ENCODE data around the gene C1orf52. TPM values are rescaled to one million over a fixed set of nuclear protein-coding genes. Genes with fewer than 3 reads are reported as not detected.
A peak's percentile ranks its signal among the peaks of the same experiment; 100 is the strongest.
"Not testable (repeated sequence)": the region's sequence is repeated elsewhere in the genome, so short reads cannot be mapped to it uniquely, and the experiment has no call there.

Gene C1orf52
- total RNA-seq, 2 experiments from 2014 or later, result 62.4 to 66.6 TPM

DNA sequence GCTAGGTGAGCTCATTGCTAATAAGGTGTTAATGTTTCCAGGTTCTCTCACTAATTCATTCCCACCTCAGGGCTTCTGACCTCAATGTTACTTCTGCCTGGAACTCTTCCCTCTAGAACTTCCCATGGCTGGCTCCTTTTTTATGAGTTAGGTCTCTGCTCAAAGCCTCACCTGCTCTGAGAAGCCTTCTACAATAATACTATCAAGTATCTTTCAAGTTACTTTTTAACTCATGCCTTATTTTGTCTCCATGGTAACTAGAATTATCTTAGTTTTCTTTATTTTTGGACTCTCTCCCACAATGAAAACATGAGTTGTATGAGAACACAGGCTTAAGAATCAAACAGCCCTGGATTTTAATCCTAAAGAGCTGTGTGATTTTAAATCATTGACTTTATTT is 3.5 kb upstream of the C1orf52 start:
- no peak overlapping the region for H3K4me3 ChIP-seq (ENCODE audit: low read length)
- Mint-ChIP-seq H3K36me3 (ENCODE audit: low read depth) (peaks cover 50% of the 10 kb centered on the region), H3K9me3 (no peaks in the 10 kb centered on the region), H3K4me1 (ENCODE audit: low read depth) (peaks cover 14% of the 10 kb centered on the region), H3K27ac (no peak overlapping the region), H3K27me3 (no peaks in the 10 kb centered on the region), H3K4me3 (no peak overlapping the region)
- TF ChIP-seq, protein P1, sequence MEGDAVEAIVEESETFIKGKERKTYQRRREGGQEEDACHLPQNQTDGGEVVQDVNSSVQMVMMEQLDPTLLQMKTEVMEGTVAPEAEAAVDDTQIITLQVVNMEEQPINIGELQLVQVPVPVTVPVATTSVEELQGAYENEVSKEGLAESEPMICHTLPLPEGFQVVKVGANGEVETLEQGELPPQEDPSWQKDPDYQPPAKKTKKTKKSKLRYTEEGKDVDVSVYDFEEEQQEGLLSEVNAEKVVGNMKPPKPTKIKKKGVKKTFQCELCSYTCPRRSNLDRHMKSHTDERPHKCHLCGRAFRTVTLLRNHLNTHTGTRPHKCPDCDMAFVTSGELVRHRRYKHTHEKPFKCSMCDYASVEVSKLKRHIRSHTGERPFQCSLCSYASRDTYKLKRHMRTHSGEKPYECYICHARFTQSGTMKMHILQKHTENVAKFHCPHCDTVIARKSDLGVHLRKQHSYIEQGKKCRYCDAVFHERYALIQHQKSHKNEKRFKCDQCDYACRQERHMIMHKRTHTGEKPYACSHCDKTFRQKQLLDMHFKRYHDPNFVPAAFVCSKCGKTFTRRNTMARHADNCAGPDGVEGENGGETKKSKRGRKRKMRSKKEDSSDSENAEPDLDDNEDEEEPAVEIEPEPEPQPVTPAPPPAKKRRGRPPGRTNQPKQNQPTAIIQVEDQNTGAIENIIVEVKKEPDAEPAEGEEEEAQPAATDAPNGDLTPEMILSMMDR (IDR thresholded peaks at IDR 0.05), result no peak
- H3K36me3 ChIP-seq (ENCODE audit: insufficient read depth, low read length), result peaks cover 30% of the 10 kb centered on the region
- peaks cover 16% of the 10 kb centered on the region for H3K4me1 ChIP-seq (ENCODE audit: insufficient read depth, low read length)
- no peaks in the 10 kb centered on the region for H3K9me3 ChIP-seq (ENCODE audit: control insufficient read depth in 1 of 2, insufficient read depth in 1 of 2, low read length in 2 of 2)
- ATAC-seq (ENCODE audit: poor library complexity) (no peak), DNase-seq (no peak)
- no peaks in the 10 kb centered on the region for H3K27me3 ChIP-seq (ENCODE audit: control insufficient read depth in 1 of 2, insufficient read depth in 2 of 2, low read length in 2 of 2)
- ChIA-PET POLR2A (interaction anchor here (1.5 to 6.1 kb wide), 2 partner anchors 14 kb away, joined by 6 to 104 read pairs; partner anchors contain the start of gene BCL10), CTCF (interaction anchor here (1.3 to 2.1 kb wide), 2 partner anchors 318 kb away, joined by 6 to 9 read pairs; no protein-coding TSS in a partner anchor)
- H3K27ac ChIP-seq (ENCODE audit: low read depth in 1 of 2, low read length in 2 of 2), result no peak overlapping the region
- intact Hi-C loops (cut with DNase I, micrococcal nuclease), result loop anchor here in 1 of 2 experiments (5.0 kb wide), 1 partner anchor 576 kb away; no protein-coding TSS in a partner anchor

GRCh38 chr1:85259912-85260274 is 431 bp upstream of the C1orf52 start:
- H3K27me3 Mint-ChIP-seq, result no peaks in the 10 kb centered on the region
- no peaks in the 10 kb centered on the region for H3K9me3 Mint-ChIP-seq
- peaks cover 37% of the 10 kb centered on the region for H3K4me1 Mint-ChIP-seq (ENCODE audit: low read depth)
- peak overlapping the region; percentile 88 for H3K4me3 ChIP-seq (ENCODE audit: low read length)
- H3K27ac Mint-ChIP-seq, result peak overlapping the region; percentile 95
- intact Hi-C loops (cut with DNase I, micrococcal nuclease), result loop anchor here (1.0 to 10.0 kb wide), 9 partner anchors 15 to 1445 kb away; partner anchors contain the start of genes SYDE2 (in 2 of the 2), BCL10 (in 1 of the 2) and SH3GLB1 (in 1 of the 2)
- ATAC-seq (ENCODE audit: poor library complexity) (no peak), DNase-seq (no peak)
- no peaks in the 10 kb centered on the region for H3K9me3 ChIP-seq (ENCODE audit: control insufficient read depth in 1 of 2, insufficient read depth in 1 of 2, low read length in 2 of 2)
- CTCF ChIA-PET, result interaction anchor here (0.6 to 6.3 kb wide), 14 partner anchors 9 to 324 kb away, joined by 3 to 119 read pairs (median 4); partner anchors contain the start of genes BCL10 and SYDE2
- TF ChIP-seq, protein P1 (IDR thresholded peaks at IDR 0.05), result peak; percentile 37
- no peaks in the 10 kb centered on the region for H3K27me3 ChIP-seq (ENCODE audit: control insufficient read depth in 1 of 2, insufficient read depth in 2 of 2, low read length in 2 of 2)
- peak overlapping the region; percentile 99 for H3K4me3 Mint-ChIP-seq
- no peak overlapping the region for H3K27ac ChIP-seq (ENCODE audit: low read depth in 1 of 2, low read length in 2 of 2)
- POLR2A ChIA-PET, result interaction anchor here (0.8 to 6.1 kb wide), 10 partner anchors 10 to 314 kb away, joined by 3 to 104 read pairs (median 8); partner anchors contain the start of gene BCL10
- H3K4me1 ChIP-seq (ENCODE audit: insufficient read depth, low read length), result peaks cover 21% of the 10 kb centered on the region
- H3K36me3 ChIP-seq (ENCODE audit: insufficient read depth, low read length), result peaks cover 29% of the 10 kb centered on the region
- peaks cover 59% of the 10 kb centered on the region for H3K36me3 Mint-ChIP-seq (ENCODE audit: low read depth)

GRCh38 chr1:85258536-85259117 is 835 bp downstream of the C1orf52 start:
- Mint-ChIP-seq H3K27ac (peak overlapping the region; percentile 95), H3K4me1 (ENCODE audit: low read depth) (peaks cover 48% of the 10 kb centered on the region), H3K36me3 (ENCODE audit: low read depth) (peaks cover 62% of the 10 kb centered on the region), H3K4me3 (peak overlapping the region; percentile 99), H3K9me3 (no peaks in the 10 kb centered on the region), H3K27me3 (no peaks in the 10 kb centered on the region)
- peaks cover 30% of the 10 kb centered on the region for H3K36me3 ChIP-seq (ENCODE audit: insufficient read depth, low read length)
- no peaks in the 10 kb centered on the region for H3K9me3 ChIP-seq (ENCODE audit: control insufficient read depth in 1 of 2, insufficient read depth in 1 of 2, low read length in 2 of 2)
- POLR2A ChIA-PET, result interaction anchor here (0.6 to 6.1 kb wide), 11 partner anchors 14 to 558 kb away, joined by 3 to 104 read pairs (median 5); partner anchors contain the start of gene BCL10
- H3K4me3 ChIP-seq (ENCODE audit: low read length), result peak overlapping the region; percentile 88
- H3K27me3 ChIP-seq (ENCODE audit: control insufficient read depth in 1 of 2, insufficient read depth in 2 of 2, low read length in 2 of 2), result no peaks in the 10 kb centered on the region
- peak overlapping the region in 1 of 2 donors; percentile 47 for H3K27ac ChIP-seq (ENCODE audit: low read depth in 1 of 2, low read length in 2 of 2)
- DNase-seq, result peak in 1 of 14 experiments; percentile 11
- intact Hi-C loops (cut with DNase I, micrococcal nuclease), result loop anchor here (1.0 to 10.0 kb wide), 7 partner anchors 18 to 1446 kb away; partner anchors contain the start of genes SYDE2 (in 2 of the 2), BCL10 (in 1 of the 2) and SH3GLB1 (in 1 of the 2)
- TF ChIP-seq, protein P1 (IDR thresholded peaks at IDR 0.05), result no peak
- CTCF ChIA-PET, result interaction anchor here (0.6 to 6.3 kb wide), 18 partner anchors 8 to 323 kb away, joined by 3 to 119 read pairs (median 4); partner anchors contain the start of genes BCL10 and SYDE2
- no peak for ATAC-seq (ENCODE audit: poor library complexity)
- H3K4me1 ChIP-seq (ENCODE audit: insufficient read depth, low read length), result peaks cover 21% of the 10 kb centered on the region

DNA sequence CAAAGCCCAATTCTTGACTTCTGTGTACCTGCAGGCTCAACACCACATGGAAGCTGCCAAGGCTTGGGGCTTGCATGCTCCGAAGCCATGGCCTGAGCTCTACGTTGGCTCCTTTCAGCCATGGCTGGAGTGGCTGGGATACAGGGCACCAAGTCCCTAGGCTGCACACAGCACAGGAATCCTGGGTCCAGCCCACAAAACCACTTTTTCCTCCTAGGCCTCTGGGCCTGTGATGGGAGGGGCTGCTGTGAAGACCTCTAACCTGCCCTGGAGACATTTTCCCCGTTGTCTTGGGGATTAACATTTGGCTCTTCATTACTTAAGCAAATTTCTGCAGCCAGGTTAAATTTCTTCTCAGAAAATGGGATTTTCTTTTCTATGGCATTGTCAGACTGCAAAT is 10.4 kb downstream of the C1orf52 start:
- intact Hi-C loops (cut with DNase I, micrococcal nuclease); H3K27me3 ChIP-seq (ENCODE audit: control insufficient read depth in 1 of 2, insufficient read depth in 2 of 2, low read length in 2 of 2); POLR2A ChIA-PET; H3K27ac Mint-ChIP-seq; H3K27ac ChIP-seq (ENCODE audit: low read depth in 1 of 2, low read length in 2 of 2); DNase-seq; ATAC-seq (ENCODE audit: poor library complexity); H3K9me3 Mint-ChIP-seq; H3K4me3 Mint-ChIP-seq; H3K9me3 ChIP-seq (ENCODE audit: control insufficient read depth in 1 of 2, insufficient read depth in 1 of 2, low read length in 2 of 2); H3K27me3 Mint-ChIP-seq; H3K4me3 ChIP-seq (ENCODE audit: low read length); H3K4me1 ChIP-seq (ENCODE audit: insufficient read depth, low read length): not testable (repeated sequence)
- H3K36me3 Mint-ChIP-seq (ENCODE audit: low read depth), result peaks cover 42% of the 10 kb centered on the region
- CTCF ChIA-PET, result interaction anchor here (0.6 to 1.2 kb wide), 2 partner anchors 304 to 947 kb away, joined by 3 to 4 read pairs; no protein-coding TSS in a partner anchor
- peaks cover 17% of the 10 kb centered on the region for H3K4me1 Mint-ChIP-seq (ENCODE audit: low read depth)
- peaks cover 24% of the 10 kb centered on the region for H3K36me3 ChIP-seq (ENCODE audit: insufficient read depth, low read length)

All from CD4-positive, alpha-beta T cell (primary cell).